Measurements from ENCODE around the gene HTR2A. TPM values are rescaled to one million over a fixed set of nuclear protein-coding genes. Genes with fewer than 3 reads are reported as not detected.

HTR2A gene
- total and polyA plus RNA-seq, 10 of the 15 experiments (the other 5 are each of a cell fraction or from before 2014, with no cell fraction given), result not detected

DNA sequence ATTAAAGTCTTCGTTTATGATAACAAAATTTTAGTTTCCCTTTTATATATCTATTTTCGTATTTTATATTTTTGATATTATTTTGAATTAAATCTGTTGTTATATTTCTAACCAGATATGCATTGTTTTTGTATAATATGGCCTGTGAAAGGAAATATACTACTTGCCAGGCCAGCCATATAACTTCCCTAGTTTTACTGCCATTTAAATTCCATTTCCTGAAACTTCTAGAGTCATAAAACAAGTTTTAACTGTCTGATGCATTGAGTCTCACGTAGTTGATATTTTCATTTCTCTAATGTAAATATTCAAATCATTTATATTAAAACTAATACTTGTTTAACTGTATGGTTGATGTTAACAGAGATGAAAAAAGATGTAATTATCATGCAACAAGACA lies 113.3 kb downstream of the HTR2A start:
- ChIA-PET SMC1A (ENCODE audit: uncharacterized antibody, unreplicated experiment) (no interaction called here), CTCF (no interaction called here), RAD21 (ENCODE audit: unreplicated experiment) (no interaction called here), POLR2A (no interaction called here)
- Histone ChIP-seq H3K4me3 (no peak overlapping the region), H3K36me3 (ENCODE audit: control insufficient read depth in 2 of 2, insufficient read depth in 2 of 2, low read length in 1 of 2) (peaks cover 2 to 20% of the 10 kb centered on the region in 2 experiments), H2AFZ (ENCODE audit: control insufficient read depth, low read depth, low read length) (no peak overlapping the region), H4K20me1 (ENCODE audit: control insufficient read depth, insufficient read depth) (no peaks in the 10 kb centered on the region), H3K27me3 (replicated peaks in 1 of 2; ENCODE audit: control insufficient read depth in 2 of 2, insufficient read depth in 2 of 2, low read length in 1 of 2) (no peaks in the 10 kb centered on the region), H3K9me3 (replicated peaks; ENCODE audit: control insufficient read depth, insufficient read depth, low read length) (no peaks in the 10 kb centered on the region), H3K4me2 (ENCODE audit: control insufficient read depth, insufficient read depth) (no peak overlapping the region), H3K4me1 (ENCODE audit: control insufficient read depth, insufficient read depth, low read length) (no peaks in the 10 kb centered on the region), H3K9ac (ENCODE audit: control insufficient read depth, insufficient read depth, low read length) (no peak overlapping the region), H3K79me2 (ENCODE audit: control insufficient read depth, insufficient read depth, low read length) (no peaks in the 10 kb centered on the region), H3K27ac (ENCODE audit: control insufficient read depth, insufficient read depth) (no peak overlapping the region)
- intact Hi-C loops (cut with micrococcal nuclease; ENCODE audit: unreplicated experiment) (no loop called here), in situ Hi-C loops (cut with MboI) (no loop called here)
- ATAC-seq (no peak), DNase-seq (ENCODE audit: low read depth, low spot score) (no peak), FAIRE-seq (no peak)
- TF ChIP-seq CREB1 (IDR thresholded peaks at IDR 0.05; ENCODE audit: low read depth), result no peak
- no peak for TF ChIP-seq TAF1 (IDR thresholded peaks at IDR 0.05; ENCODE audit: borderline replicate concordance, low read depth, low read length)
- TF ChIP-seq BRCA1 (IDR thresholded peaks at IDR 0.05; ENCODE audit: low read depth, low read length), result no peak
- TF ChIP-seq EZH2 (IDR thresholded peaks at IDR 0.05; ENCODE audit: borderline replicate concordance, control insufficient read depth, low read depth, low read length), result no peak
- no peak for TF ChIP-seq MEF2A (IDR thresholded peaks at IDR 0.05; ENCODE audit: insufficient read depth, low read depth, low read length)
- TF ChIP-seq TCF12 (IDR thresholded peaks at IDR 0.05; ENCODE audit: low read depth, low read length), result no peak
- TF ChIP-seq CHD1 (IDR thresholded peaks at IDR 0.05; ENCODE audit: low read depth, low read length), result no peak
- WGBS (ENCODE audit: insufficient coverage, insufficient replicate concordance, low lambda C conversion rate, missing lambda C conversion rate), result 97% methylated on average over 3 of the region's 3 CpGs
- no TSS peak for BruUV-seq (replicated peaks)

DNA sequence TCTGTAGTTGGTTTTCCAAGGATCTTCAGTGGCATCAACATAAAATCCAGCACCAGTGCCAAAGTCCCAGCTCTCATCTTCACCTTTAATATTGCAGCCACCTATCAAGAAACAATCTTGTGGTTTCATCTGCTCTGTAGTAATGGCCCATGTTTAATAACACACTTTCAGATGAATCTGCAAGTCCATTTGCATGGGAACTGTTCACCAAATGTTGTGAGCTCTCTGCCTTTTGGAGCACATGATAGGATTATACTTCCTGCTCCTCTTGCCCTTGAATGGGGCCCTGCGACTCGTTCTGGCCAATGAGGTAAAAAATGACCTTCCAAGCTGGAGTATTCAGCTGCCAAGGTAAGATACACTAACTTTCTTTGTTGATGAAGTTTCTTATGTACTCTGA lies 114.2 kb downstream of the HTR2A start:
- WGBS (ENCODE audit: insufficient coverage, insufficient replicate concordance, low lambda C conversion rate, missing lambda C conversion rate), result 89% methylated on average over 2 of the region's 2 CpGs
- SMC1A ChIA-PET (ENCODE audit: uncharacterized antibody, unreplicated experiment), result no interaction called here
- no peaks in the 10 kb centered on the region for H3K79me2 ChIP-seq (ENCODE audit: control insufficient read depth, insufficient read depth, low read length)
- intact Hi-C loops (cut with micrococcal nuclease; ENCODE audit: unreplicated experiment), result no loop called here
- RAD21 ChIA-PET (ENCODE audit: unreplicated experiment), result no interaction called here
- no peak overlapping the region for H3K27ac ChIP-seq (ENCODE audit: control insufficient read depth, insufficient read depth)
- no peaks in the 10 kb centered on the region for H3K9me3 ChIP-seq (replicated peaks; ENCODE audit: control insufficient read depth, insufficient read depth, low read length)
- no peak overlapping the region for H3K9ac ChIP-seq (ENCODE audit: control insufficient read depth, insufficient read depth, low read length)
- FAIRE-seq (no peak), ATAC-seq (no peak), DNase-seq (ENCODE audit: low read depth, low spot score) (no peak)
- CTCF ChIA-PET, result no interaction called here
- H3K4me1 ChIP-seq (ENCODE audit: control insufficient read depth, insufficient read depth, low read length), result no peaks in the 10 kb centered on the region
- no peaks in the 10 kb centered on the region for H3K27me3 ChIP-seq (replicated peaks in 1 of 2; ENCODE audit: control insufficient read depth in 2 of 2, insufficient read depth in 2 of 2, low read length in 1 of 2)
- POLR2A ChIA-PET, result no interaction called here
- no peak overlapping the region for H3K4me2 ChIP-seq (ENCODE audit: control insufficient read depth, insufficient read depth)
- BruUV-seq (replicated peaks), result no TSS peak
- H2AFZ ChIP-seq (ENCODE audit: control insufficient read depth, low read depth, low read length), result no peak overlapping the region
- in situ Hi-C loops (cut with MboI), result no loop called here
- H4K20me1 ChIP-seq (ENCODE audit: control insufficient read depth, insufficient read depth), result no peaks in the 10 kb centered on the region
- H3K4me3 ChIP-seq, result no peak overlapping the region
- H3K36me3 ChIP-seq (ENCODE audit: control insufficient read depth in 2 of 2, insufficient read depth in 2 of 2, low read length in 1 of 2), result peaks cover 2 to 24% of the 10 kb centered on the region in 2 experiments
- TF ChIP-seq MXI1 (IDR thresholded peaks at IDR 0.05; ENCODE audit: low read depth, low read length), result no peak
- TF ChIP-seq CREM (IDR thresholded peaks at IDR 0.05; ENCODE audit: low read depth), result no peak
- no peak for TF ChIP-seq IRF4 (IDR thresholded peaks at IDR 0.05; ENCODE audit: low read depth, low read length)
- TF ChIP-seq CHD4 (IDR thresholded peaks at IDR 0.05), result no peak
- TF ChIP-seq NRF1 (conservative IDR thresholded peaks at IDR 0.05; ENCODE audit: low read depth, low read length), result no peak
- TF ChIP-seq MYC (IDR thresholded peaks at IDR 0.05; ENCODE audit: insufficient read depth, insufficient read length, insufficient replicate concordance, low read length, severe bottlenecking), result no peak
- TF ChIP-seq ZNF207 (IDR thresholded peaks at IDR 0.05; ENCODE audit: borderline replicate concordance), result no peak
- TF ChIP-seq, protein P1, sequence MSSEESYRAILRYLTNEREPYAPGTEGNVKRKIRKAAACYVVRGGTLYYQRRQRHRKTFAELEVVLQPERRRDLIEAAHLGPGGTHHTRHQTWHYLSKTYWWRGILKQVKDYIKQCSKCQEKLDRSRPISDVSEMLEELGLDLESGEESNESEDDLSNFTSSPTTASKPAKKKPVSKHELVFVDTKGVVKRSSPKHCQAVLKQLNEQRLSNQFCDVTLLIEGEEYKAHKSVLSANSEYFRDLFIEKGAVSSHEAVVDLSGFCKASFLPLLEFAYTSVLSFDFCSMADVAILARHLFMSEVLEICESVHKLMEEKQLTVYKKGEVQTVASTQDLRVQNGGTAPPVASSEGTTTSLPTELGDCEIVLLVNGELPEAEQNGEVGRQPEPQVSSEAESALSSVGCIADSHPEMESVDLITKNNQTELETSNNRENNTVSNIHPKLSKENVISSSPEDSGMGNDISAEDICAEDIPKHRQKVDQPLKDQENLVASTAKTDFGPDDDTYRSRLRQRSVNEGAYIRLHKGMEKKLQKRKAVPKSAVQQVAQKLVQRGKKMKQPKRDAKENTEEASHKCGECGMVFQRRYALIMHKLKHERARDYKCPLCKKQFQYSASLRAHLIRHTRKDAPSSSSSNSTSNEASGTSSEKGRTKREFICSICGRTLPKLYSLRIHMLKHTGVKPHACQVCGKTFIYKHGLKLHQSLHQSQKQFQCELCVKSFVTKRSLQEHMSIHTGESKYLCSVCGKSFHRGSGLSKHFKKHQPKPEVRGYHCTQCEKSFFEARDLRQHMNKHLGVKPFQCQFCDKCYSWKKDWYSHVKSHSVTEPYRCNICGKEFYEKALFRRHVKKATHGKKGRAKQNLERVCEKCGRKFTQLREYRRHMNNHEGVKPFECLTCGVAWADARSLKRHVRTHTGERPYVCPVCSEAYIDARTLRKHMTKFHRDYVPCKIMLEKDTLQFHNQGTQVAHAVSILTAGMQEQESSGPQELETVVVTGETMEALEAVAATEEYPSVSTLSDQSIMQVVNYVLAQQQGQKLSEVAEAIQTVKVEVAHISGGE (CRISPR knock-in tag; IDR thresholded peaks at IDR 0.05), result no peak
- TF ChIP-seq GATAD2B (conservative IDR thresholded peaks at IDR 0.05; ENCODE audit: low read depth), result no peak
- no peak for TF ChIP-seq POLR2AphosphoS5 (IDR thresholded peaks at IDR 0.05; ENCODE audit: low read length)
- no peak for TF ChIP-seq SPI1 (IDR thresholded peaks at IDR 0.05; ENCODE audit: borderline replicate concordance, insufficient read depth, low read depth, low read length)

Data from GM12878 (cell line).